Peyer's patch (tissue), 4 donors: ENCODE measurements around the gene PHYHIPL. TPM values are rescaled to one million over a fixed set of nuclear protein-coding genes. Genes with fewer than 3 reads are reported as not detected.

ENCODE experiments used
- DNase-seq, 3 donors: peaks; one replicate each; pipeline ENCODE4 v3.0.0-alpha.2; 2017 to 2019
- H3K27ac ChIP-seq, 4 donors: fragments of 200-600 bp; sonication (generic); one replicate each; pipeline ENCODE4 v1.5.1; 2016 to 2019
- H3K27me3 ChIP-seq, 2 donors: fragments of 200-600 bp; sonication (generic); one replicate each; pipeline ENCODE4 v1.5.1; 2019
- H3K36me3 ChIP-seq, 3 donors: fragments of 200-600 bp; sonication (generic); one replicate each; pipeline ENCODE4 v1.5.1; 2016 to 2019
- H3K4me1 ChIP-seq, 4 donors: fragments of 200-600 bp; sonication (generic); one replicate each; pipeline ENCODE4 v1.5.1; 2016 to 2019
- H3K4me3 ChIP-seq, 4 donors: fragments of 200-600 bp; sonication (generic); 1 replicate in 3 of 4; 2 replicates in 1 of 4; pipeline ENCODE4 v1.5.1; 2016 to 2019; ENCODE audit warnings: mild to moderate bottlenecking in 1 of 4
- H3K9me3 ChIP-seq, 4 donors: fragments of 200-600 bp; sonication (generic); one replicate each; pipeline ENCODE4 v1.5.1; 2016 to 2019; ENCODE audit warnings: mild to moderate bottlenecking in 1 of 4
- POLR2A ChIP-seq, 2 donors: fragments of 450-650 bp; IDR thresholded peaks; one replicate each; pipeline ENCODE4 v1.5.1; 2017; ENCODE audit warnings: antibody characterized with exemption in 2 of 2, mild to moderate bottlenecking in 2 of 2, moderate library complexity in 2 of 2
- total RNA-seq, 4 donors: library from RNA; depleted of rRNA; stranded (reverse); fragments of >200 nt; gene quantifications; one replicate each; pipeline ENCODE4 v1.1.0, GENCODE V29; 2016
- TF ChIP-seq, protein P1 (sequence below), 6 experiments: fragments of 450-650 bp in 4 of 6; fragments of 200-600 bp in 2 of 6; sonication (generic) in 1 of 6; IDR thresholded peaks; one replicate each; pipeline ENCODE4 v1.5.1; 2017 to 2019; ENCODE audit warnings: antibody characterized with exemption in 6 of 6, mild to moderate bottlenecking in 3 of 6, moderate library complexity in 1 of 6

Gene PHYHIPL
- total RNA-seq, 4 donors from 2014 or later = 2.5 to 12.3 (median 10.8) TPM

DNA sequence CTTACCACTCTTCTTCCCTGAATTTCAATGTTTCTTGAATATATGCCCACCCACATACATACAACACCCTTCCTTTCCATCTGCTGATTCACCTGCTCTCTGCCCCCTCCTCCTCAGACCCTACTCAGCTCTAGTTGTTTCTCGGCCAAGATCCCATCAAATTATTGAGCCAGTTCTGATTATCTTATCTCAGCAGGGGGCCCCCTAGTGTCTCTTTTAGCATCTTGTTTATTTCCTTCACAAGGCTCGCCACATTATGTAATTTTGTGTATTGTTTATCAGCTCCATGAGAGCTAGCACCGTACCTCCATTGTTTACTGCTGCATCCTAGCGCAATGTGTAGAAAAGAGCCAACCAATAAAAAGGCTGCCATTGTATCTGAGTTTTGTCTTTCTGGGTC is 114.0 kb downstream of the PHYHIPL start:
- no peak for TF ChIP-seq POLR2A (IDR thresholded peaks at IDR 0.05)
- TF ChIP-seq, protein P1, sequence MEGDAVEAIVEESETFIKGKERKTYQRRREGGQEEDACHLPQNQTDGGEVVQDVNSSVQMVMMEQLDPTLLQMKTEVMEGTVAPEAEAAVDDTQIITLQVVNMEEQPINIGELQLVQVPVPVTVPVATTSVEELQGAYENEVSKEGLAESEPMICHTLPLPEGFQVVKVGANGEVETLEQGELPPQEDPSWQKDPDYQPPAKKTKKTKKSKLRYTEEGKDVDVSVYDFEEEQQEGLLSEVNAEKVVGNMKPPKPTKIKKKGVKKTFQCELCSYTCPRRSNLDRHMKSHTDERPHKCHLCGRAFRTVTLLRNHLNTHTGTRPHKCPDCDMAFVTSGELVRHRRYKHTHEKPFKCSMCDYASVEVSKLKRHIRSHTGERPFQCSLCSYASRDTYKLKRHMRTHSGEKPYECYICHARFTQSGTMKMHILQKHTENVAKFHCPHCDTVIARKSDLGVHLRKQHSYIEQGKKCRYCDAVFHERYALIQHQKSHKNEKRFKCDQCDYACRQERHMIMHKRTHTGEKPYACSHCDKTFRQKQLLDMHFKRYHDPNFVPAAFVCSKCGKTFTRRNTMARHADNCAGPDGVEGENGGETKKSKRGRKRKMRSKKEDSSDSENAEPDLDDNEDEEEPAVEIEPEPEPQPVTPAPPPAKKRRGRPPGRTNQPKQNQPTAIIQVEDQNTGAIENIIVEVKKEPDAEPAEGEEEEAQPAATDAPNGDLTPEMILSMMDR (IDR thresholded peaks at IDR 0.05) = peak in 1 of 6 experiments; percentile 3
- no peaks in the 10 kb centered on the region for H3K36me3 ChIP-seq
- no peak overlapping the region for H3K4me3 ChIP-seq
- H3K9me3 ChIP-seq = no peaks in the 10 kb centered on the region
- H3K27me3 ChIP-seq = no peaks in the 10 kb centered on the region
- no peak for DNase-seq
- no peaks in the 10 kb centered on the region for H3K4me1 ChIP-seq
- H3K27ac ChIP-seq = no peak overlapping the region

Other genes starting within 250 kb of the PHYHIPL start
- 10 to 100 TPM in 1 of 4 donors, 1 to 10 TPM in 3; 1.8 to 47.9 (median 5.7) TPM for gene FAM13C, start 185.9 kb downstream of the PHYHIPL start, total RNA-seq